ENCODE data around the gene KLK4. TPM values are rescaled to one million over a fixed set of nuclear protein-coding genes. Genes with fewer than 3 reads are reported as not detected.
"Not testable (repeated sequence)": the region's sequence is repeated elsewhere in the genome, so short reads cannot be mapped to it uniquely, and the experiment has no call there.

The KLK4 gene
- total RNA-seq, 1 experiment from 2014 or later: not detected

DNA sequence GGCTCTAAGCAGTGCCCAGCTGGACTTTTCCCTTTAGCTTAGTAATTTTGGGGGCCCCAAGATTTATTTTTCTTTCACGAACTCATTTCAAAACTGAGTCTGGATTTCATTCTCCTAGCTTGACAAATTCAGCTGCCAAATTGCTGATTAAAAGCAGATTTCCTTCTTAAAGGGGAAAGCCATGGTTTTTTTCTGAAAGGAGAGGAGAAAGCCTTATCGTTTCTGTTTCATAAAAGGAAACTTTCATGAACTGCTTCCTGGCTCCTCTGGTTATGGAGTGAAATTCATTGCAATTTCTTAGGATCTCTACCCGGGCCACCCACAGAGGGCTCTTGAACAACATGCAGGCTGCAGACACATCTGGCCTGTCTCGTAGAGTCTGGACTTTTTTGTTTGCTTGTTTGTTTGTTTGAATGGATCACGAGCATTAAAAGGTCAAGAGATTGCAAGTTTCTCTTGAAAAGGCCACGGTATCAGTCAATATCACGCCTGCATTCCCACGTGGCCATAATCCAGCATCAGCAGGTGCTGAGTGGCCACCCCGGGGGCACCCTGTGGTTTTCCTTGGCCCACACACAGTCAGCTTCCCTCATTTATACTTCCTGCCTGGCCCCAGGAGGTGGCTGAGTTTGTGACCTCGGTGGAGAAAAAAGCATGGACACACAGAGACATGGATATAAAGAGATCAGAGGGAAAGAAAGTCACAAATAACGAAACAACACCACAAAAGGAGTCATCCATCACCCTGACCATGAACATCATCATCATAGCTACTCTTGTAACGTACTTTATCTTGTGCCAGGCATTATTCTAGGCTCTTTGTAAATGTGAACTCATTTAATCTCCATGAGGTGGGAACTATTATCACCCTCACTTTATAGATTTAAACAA is 10.5 kb upstream of the KLK4 start:
- no peak for DNase-seq (ENCODE audit: extremely low read depth, low read depth)

DNA sequence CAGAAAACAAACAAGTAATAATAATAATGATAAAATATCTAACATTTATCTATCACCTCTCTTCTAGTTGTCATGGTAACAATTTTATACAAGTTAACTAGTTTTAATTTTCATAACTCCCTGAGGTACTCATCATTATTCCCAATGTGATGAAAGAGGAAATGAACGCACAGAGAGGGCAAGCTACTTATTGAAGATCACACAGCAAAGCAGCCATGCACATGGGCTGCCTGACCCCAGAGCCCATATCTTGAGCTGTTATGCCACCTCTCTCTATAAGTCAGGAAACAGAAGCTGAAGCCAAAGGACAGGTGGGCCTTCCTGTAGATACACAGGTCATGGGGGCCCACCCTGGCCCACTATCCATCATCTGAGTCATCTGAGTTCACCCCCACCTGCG is 4.9 kb upstream of the KLK4 start:
- no peak for DNase-seq (ENCODE audit: extremely low read depth, low read depth)

DNA sequence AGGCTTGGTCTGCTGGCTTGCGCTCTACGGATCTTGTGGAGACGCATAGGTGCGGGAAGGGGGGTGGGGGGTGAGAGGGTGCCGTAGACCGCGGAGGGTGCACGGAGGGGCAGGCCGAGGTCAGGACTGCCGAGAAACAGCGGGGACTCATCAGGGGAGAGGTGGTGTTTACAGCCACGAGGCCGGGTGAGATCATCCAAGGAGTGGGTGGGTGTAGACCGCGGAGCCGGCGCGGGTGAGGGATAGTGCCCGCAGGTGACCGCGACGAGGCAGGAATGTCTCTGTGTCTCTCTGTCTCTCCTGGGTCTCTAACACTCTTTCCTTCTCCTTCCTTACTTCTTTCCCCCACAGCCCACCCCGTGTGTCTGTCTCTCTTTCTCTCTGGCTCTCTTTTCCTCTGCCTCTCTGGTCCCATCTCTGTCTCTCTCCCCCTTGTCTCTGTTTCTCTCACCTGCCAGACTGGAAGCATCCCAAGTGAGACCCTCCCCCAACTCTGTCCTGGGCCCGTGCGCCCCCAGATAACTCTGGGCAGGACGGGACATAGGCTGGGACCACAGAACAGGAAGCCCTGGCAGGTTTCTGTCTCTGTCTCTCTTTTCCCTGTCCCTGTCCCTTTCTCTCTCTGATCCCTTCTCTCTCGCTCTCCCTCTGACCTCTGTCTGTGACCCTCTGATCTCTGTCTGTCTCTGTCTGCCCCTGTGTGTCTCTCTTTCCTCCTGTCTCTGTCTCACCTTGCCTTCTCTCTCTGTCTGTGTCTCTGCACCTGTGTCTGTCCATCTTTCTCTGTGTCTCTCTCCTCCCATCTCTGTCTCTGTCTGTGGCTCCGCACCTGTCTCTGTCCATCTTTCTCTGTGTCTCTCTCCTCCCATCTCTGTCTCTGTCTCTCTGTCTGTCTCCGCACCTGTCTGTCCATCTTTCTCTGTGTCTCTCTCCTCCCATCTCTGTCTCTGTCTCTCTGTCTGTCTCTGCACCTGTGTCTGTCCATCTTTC is 1.8 kb upstream of the KLK4 start:
- DNase-seq (ENCODE audit: extremely low read depth, low read depth): no peak

DNA sequence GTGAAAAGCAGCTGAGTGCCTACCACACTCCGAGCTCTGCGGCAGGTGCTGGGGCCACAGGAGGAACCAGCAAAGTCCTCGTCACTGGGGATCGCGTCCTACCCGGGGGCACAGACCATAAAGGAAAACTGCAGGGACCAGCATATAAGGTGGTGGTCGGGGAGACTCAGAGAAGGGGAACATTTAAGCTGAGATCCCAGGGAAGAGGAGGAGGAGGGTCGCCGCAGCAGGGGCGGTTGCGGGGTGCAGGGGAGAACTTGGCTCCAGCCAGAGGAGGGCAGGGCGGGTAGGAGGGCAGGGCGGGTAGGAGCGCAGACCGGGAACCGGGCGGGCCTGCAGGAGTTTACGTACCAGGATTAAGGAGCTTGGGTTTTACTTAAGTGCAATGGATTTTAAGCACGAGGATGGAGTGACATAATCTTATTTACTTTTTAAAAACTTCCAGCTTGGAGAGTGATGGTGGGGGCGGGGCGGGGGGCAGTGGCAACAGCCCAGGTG is 956 bp upstream of the KLK4 start:
- DNase-seq (ENCODE audit: extremely low read depth, low read depth): no peak

DNA sequence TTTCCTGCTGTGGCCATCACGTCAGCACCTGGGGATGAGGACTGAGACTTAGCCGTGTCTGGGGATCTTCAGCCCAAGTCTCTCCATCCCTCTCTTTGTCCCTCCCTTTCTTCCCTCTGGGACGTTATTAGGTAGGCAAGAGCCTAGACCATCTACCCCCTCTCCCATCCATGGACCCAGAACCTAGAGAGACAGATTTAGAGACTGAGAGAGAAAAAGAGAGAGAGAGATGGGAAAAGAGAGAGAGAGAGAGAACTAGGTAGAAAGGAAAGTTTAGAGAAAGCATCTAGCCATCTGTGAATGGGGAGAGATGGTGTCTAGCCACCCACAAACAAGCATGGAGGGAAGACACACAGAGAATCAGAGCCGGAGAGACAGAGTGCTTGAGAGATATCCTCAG is 473 bp downstream of the KLK4 start:
- DNase-seq (ENCODE audit: extremely low read depth, low read depth): no peak

DNA sequence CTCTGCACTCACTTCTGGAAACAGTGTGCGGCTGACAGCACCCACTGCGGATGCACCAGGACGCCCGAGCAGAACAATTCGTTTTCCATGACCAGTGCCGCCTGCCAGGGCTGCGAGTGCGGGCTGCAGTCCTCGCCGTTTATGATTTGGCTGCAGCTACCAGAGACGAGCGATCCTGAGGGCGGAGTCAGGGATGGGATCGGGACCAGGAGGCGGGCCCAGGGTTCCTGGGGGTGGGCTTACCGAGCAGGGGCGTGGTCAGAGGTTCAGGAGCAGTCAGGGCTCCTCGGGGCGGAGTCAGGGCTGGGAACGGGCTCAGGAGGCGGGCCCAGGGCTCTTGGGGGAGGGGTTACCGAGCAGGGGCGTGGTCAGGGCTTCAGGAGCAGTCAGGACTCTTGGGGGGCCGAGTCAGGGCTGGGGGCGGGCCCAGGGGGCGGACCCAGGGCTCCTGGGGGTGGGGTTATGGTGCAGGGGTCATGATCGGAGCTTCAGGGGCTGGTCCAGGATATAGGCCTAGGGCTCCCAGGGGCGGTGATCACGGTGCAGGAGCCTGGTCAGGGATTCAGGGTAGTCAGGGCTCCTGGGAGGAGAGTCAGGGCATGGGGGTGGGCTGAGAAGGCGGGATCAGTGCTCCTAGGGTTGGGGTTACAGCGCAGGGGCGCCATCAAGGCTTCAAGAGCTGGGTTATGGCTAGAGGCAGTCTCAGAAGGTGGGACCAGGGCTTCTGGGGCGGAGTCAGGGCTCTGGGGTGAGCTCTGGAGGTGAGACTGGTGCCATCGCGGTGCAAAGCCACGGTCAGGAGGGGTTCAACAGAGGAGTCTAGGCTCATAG is 1.7 kb downstream of the KLK4 start:
- peak; percentile 43 for DNase-seq (ENCODE audit: extremely low read depth, low read depth)

DNA sequence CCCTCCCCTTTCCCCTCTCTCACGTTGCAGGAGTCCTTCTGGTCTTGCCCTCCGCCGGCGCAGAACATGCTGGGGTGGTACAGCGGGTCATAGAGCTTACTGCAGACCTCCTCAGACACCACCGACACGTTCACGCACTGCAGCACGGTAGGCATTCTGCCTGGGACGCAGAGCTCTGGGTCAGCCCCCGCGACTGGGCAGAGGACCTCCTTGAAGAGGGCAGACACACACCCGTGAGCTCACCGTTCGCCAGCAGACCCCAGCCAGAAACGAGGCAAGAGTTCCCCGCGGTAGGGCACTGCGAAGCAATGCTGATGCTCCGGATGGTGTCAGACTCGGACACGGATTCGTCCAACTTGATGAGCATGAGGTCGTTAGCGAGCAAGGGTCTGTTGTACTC is 2.9 kb downstream of the KLK4 start:
- DNase-seq (ENCODE audit: extremely low read depth, low read depth): no peak

DNA sequence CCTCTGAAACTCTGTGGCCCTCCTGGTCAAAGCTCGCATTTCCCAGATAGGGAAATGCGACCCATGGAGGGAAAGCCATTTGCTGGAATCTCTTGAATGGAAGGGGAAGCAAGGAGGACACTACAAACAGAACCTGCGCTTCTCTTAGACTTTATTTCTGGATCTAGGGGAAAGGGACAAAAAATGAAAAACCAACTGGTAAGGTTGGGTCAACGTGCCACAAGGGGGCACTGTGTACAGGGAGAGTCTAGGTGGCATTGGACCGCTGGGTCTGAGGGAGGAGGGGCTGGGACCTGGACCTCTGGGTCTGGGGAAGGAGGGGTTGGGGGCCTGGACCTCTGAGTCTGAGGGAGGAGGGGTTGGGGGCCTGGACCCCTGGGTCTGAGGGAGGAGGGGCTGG is 5.0 kb downstream of the KLK4 start:
- no peak for DNase-seq (ENCODE audit: extremely low read depth, low read depth)

DNA sequence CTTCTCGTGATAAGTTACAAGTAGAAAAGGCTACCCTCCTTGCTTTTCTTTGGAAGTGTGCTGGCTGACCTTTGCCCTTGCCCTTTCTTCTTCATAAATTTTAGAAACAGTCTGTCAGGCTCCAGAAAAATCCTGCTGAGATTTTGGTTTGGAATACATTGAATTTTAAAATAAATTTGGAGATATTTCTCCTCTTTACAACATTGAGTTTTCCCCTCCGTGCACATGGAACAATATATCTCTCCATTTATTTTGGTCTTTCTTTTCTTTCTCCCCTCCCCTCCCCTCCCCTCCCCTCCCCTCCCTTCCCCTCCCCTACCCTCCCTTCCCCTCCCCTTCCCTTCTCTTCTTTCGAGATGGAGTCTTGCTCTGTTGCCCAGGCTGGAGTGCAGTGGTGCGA is 8.6 kb downstream of the KLK4 start:
- DNase-seq (ENCODE audit: extremely low read depth, low read depth): no peak

DNA sequence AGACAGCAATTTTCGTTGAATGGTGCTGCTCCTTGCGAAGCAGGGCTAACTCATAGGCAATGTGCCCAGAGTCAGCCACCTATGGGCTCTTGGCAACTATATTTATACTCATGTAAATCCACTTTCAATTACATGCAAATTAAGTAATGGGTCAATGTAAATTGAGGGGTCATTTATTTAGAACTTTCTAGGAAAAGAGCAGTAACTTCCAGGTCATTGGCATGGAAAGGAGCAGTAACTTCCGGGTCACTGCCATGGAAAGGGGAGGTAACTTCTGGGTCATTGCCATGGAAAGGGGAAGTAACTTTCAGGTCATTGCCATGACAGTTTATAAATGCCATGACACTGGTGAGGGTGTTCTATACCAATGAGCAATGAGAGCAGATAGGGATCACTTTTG is 11.6 kb downstream of the KLK4 start:
- no peak for DNase-seq (ENCODE audit: extremely low read depth, low read depth)

DNA sequence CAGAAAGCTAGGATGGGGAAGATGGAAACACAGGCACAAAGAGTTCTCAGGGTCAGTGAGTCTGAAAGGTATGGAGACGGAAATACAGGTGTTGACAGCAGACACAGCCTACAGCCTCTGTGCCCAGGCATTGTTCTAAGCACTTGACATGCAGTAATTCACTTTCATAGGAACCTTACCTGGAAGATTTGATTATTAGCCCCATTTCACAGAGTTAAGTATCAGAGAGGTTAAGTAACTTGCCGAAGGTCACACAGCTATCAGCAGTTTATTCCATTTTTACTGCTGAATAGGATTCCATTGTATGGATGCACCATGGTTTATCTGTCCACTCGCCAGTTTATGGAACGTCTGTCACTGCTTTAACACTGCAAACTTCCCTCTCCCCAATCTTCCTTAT is 13.2 kb downstream of the KLK4 start:
- no peak for DNase-seq (ENCODE audit: extremely low read depth, low read depth)

DNA sequence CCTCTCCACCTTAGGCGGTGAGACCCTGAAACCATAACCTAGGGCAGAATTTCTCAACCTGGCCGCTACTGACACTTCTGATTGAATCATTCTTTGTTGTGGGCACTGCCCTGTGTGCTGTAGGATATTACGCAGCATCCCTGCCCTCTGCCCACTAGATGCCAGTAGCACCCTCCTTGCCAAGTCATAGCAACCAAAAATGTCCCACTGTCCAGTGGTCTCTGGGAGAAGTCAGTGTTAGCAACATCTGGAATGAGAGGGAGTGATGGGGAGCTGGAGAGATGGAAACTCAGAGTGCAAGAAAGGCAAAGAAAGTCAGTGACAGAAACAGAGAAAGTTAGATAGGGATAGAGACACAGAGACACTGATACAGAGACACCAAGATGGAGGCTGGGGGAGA is 13.6 kb downstream of the KLK4 start:
- DNase-seq (ENCODE audit: extremely low read depth, low read depth): no peak

DNA sequence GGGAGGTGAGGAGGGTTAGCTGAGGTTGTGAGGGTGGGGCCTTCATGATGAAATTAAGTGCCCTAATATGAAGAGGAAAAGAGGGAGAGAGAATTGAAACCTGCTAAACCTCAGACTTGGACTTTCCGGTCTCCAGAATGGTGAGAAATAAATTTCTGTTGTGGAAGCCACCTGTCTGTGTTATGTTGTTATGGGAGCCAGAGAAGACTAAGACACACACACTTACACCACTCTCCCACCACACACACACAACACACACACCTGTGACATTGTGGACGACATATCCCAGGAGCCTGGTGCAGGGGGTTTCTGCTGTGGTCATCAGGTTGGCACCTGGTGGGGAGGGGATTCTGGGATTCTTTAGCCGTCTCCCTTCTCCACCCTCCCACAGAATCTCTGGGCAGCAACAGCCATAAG is 14.0 kb downstream of the KLK4 start:
- DNase-seq (ENCODE audit: extremely low read depth, low read depth): no peak

DNA sequence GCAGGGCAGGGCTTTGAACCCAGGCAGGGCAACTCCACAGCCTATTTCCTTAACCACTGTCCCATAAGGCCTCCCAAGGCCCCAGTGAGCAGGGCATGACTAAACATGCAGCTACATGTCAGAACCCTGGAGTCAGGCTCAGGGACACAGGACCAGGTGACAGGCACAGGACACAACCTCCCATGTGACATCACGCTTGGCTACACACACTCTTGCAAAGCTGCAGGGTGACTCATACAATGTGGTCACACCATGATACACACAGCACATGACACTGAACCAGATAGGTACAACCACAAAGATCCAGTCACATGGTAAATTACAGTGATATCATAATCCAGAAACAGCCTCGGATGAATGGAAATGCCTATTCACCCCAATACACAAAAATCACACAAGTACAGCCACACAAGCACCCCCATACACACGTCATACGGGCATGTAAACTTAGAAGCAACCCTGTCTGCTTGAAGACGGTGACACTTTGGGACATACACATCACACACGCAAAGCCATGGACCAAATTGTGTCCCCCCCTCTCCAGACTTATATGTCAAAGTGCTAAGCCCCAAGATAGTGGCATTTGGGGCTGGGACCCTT is 14.5 kb downstream of the KLK4 start:
- DNase-seq (ENCODE audit: extremely low read depth, low read depth): no peak

DNA sequence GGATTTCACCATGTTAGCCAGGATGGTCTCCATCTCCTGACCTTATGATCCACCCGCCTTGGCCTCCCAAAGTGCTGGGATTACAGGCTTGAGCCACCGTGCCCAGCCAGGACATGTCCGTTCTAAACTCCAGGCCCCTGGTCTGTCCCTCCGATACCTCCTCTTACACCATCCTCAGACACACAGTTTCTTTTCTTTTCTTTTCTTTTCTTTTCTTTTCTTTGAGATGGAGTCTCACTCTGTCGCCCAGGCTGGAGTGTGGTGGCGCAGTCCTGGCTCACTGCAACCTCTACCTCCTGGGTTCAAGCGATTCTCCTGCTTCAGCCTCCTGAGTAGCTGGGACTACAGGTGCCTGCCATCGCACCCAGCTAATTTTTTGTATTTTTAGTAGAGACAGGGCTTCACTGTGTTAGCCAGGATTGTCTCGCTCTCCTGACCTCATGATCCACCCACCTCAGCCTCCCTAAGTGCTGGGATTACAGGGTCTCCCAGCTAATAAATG is 15.1 kb downstream of the KLK4 start:
- DNase-seq (ENCODE audit: extremely low read depth, low read depth): not testable (repeated sequence)

DNA sequence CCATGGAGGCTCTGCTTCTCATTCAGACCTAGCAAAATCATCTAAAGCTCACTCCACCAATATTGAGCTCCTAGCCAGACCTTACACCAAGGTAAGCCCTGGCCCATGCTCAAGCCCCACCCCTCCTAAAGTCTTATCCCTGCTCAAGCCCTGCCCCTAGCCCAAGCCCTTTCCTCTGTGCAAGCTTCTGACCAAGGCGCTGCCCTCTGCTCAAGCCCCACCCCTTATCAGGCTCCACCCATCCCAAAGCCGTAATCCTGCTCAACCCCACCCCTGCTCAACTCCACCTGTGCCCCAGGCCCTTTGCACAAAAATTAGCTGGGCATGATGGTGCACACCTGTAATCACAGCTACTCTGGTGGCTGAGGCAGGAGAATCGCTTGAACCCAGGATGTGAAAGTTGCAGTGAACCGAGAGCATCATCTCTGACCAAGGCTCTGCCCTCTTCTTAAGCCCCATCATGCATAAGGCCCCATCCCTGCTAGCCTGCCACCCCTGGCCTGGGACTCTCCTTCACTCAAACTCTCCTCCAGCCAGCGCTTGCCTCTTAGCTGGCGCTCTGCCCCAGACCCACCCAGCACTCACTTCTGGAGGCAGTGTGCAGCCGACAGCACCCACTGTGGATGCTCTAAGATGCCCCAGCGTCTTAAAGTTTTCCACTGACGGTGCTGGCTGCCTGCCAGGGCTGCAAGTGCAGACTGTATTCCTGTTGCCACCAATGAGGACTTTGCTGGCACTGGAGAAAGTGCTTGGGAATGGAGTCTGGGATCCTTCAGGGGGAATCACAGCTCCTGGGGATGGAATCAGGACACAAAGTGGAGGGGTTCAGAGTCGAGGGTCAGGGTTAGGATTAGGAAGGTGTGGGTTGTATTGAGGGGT is 16.5 kb downstream of the KLK4 start:
- no peak for DNase-seq (ENCODE audit: extremely low read depth, low read depth)

DNA sequence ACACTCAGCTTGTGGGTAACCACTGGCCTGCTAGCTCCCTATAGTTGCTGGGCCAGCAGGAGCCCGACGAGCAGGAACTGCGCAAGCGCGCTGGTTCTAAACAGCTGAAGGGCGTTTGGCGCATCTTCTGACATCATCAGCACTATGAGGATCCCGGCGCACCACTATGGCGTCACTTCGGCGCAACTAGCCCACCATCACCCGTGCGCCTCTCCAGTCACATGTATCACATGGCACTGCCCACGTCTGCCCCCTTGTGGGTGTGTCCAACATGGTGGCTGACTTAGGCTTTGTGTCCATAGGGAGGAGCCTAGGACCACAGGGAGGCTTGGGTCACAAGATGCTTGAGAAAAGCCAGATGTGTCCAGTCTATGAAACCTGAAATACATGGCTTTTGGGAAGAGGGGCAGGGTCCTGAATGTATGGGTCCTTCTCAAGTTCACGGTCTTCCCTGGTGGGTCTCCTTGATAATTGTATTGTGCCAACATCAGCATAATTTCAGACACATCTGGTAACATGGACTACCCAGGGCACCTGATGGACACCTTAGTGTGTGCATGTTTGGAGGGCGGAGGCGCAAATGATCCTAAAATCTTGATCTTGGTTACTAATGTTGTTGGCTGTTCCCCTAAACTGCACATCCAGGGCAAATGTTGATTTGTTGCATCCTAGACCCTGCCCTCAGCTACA is 18.0 kb downstream of the KLK4 start:
- no peak for DNase-seq (ENCODE audit: extremely low read depth, low read depth)

DNA sequence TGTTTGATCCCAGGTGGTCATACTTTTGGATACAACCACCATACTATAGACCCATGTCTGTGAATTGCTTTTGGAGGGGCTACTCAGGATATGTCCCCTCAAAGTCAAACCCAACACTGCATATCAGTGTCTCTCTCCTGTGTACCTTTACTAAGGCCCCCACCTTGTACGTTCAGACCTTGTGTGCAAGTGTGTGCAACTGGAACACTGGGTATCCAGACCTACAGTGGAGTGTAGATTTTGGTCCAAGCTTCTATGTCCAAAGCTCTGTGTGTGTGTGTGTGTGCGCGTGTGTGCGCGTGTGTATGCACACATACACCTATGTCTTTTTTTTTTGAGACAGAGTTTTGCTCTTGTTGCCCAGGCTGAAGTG is 20.0 kb downstream of the KLK4 start:
- no peak for DNase-seq (ENCODE audit: extremely low read depth, low read depth)
